Measurements from ENCODE around the gene RPGR.

- TF ChIP-seq CTCF (IDR thresholded peaks at IDR 0.05) (no peak), POLR2A (IDR thresholded peaks at IDR 0.05) (no peak)
Observed at GRCh38 chrX:38335382-38335781, 8.1 kb upstream of the RPGR start.

All from testis (tissue), 2 donors.